Activated T-cell treated with anti-CD3 and anti-CD28 coated beads, Interleukin-2, amount 50 U/mL, for 24 hours (primary cell): ENCODE results near the gene HNRNPA3.
A peak's percentile ranks its signal among the peaks of the same experiment; 100 is the strongest.
"Not testable (repeated sequence)": the region's sequence is repeated elsewhere in the genome, so short reads cannot be mapped to it uniquely, and the experiment has no call there.

ENCODE experiments used
- DNase-seq: peaks from one replicate; pipeline ENCODE4 v3.0.0-alpha.2; 2020
- H3K27ac Mint-ChIP-seq: 2 replicates; pipeline ENCODE4 v1.8.0; 2020; ENCODE audit warnings: mild to moderate bottlenecking, mixed read lengths
- H3K27me3 Mint-ChIP-seq: 2 replicates; pipeline ENCODE4 v1.8.0; 2020; ENCODE audit warnings: mixed read lengths
- H3K36me3 Mint-ChIP-seq: 2 replicates; pipeline ENCODE4 v1.8.0; 2020; ENCODE audit warnings: low read depth, mixed read lengths
- H3K4me1 Mint-ChIP-seq: 2 replicates; pipeline ENCODE4 v1.8.0; 2020; ENCODE audit warnings: low read depth, mixed read lengths
- H3K4me3 Mint-ChIP-seq: 2 replicates; pipeline ENCODE4 v1.8.0; 2020; ENCODE audit warnings: mild to moderate bottlenecking, moderate library complexity, mixed read lengths
- H3K9me3 Mint-ChIP-seq: 2 replicates; pipeline ENCODE4 v1.8.0; 2020; ENCODE audit warnings: mixed read lengths

HNRNPA3 gene

DNA sequence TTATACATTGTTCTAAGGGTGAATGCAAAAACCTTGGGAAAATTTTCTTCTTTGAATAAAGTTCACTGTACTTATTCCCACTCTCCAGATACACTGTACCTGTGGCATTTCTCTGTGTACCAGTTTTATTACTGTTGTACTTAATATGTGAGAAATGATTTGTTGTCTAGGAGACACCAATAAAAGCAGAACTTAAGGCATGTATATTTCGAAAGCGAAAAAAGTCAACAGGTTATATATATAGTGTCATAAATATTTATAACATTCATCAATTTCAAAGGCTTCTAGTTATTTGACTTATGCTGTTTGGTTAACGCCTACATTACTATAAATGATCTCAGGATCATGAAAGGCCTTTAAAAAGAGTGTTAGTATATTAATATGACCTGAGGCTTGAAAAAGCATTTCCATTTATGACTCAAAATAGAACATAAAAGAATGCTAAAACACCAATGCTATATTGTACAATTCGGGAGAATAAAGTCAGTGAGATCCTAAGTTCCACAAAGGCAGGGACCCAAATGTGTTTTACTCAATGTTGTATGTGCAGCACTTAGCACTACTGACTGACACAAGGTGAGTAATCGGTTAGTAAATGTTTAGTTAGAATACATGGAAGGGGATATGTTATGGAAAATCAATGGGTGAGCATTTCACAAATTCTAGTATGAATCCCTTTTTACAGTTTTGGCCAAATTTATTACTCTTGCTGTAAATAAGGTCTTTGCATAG lies 32.2 kb upstream of the HNRNPA3 start:
- no peaks in the 10 kb centered on the region for H3K27me3 Mint-ChIP-seq
- DNase-seq = no peak
- no peaks in the 10 kb centered on the region for H3K4me1 Mint-ChIP-seq
- H3K9me3 Mint-ChIP-seq = no peaks in the 10 kb centered on the region
- no peaks in the 10 kb centered on the region for H3K36me3 Mint-ChIP-seq
- no peak overlapping the region for H3K27ac Mint-ChIP-seq
- no peak overlapping the region for H3K4me3 Mint-ChIP-seq

DNA sequence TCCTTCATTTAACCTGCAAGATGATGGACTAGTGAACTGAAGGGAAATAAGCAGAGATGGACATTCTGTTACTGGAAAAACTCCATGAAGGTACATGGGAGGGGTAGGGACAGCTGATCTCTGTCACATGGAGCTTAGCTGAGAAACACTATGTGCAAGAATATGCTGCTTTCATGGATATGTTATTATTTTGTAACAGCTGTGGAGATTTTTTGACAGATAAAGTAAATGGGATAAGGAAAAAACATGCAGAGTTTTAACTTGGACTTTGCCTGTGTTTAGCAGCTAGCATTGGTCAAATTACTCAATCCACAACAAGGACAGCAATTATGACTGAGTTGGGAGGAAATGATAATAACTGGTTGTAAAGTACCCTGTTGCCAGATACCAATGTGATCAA lies 28.7 kb upstream of the HNRNPA3 start:
- Mint-ChIP-seq H3K9me3 (no peaks in the 10 kb centered on the region), H3K27ac (no peak overlapping the region), H3K36me3 (no peaks in the 10 kb centered on the region), H3K4me3 (no peak overlapping the region), H3K27me3 (no peaks in the 10 kb centered on the region), H3K4me1 (no peaks in the 10 kb centered on the region)
- no peak for DNase-seq

DNA sequence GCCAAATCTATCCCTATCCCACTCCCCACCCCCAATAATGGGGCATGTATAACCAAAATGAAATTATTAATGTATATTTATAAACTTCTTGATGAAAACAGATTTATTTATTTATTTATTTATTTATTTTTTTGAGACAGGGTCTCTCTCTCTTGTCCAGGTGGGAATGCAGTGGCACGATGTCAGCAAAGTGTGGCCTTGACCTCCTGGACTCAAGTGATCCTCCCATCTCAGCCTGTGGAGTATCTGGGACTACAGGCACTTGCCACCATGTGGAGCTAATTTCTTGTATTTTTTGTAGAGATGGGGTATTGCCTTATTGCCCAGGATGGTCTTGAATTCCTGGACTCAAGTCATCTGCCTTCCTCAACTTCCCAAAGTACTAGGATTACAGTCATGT lies 28.0 kb upstream of the HNRNPA3 start:
- DNase-seq = no peak
- Mint-ChIP-seq H3K4me3 (no peak overlapping the region), H3K27me3 (no peaks in the 10 kb centered on the region), H3K9me3 (no peaks in the 10 kb centered on the region), H3K4me1 (no peaks in the 10 kb centered on the region), H3K36me3 (no peaks in the 10 kb centered on the region), H3K27ac (no peak overlapping the region)

DNA sequence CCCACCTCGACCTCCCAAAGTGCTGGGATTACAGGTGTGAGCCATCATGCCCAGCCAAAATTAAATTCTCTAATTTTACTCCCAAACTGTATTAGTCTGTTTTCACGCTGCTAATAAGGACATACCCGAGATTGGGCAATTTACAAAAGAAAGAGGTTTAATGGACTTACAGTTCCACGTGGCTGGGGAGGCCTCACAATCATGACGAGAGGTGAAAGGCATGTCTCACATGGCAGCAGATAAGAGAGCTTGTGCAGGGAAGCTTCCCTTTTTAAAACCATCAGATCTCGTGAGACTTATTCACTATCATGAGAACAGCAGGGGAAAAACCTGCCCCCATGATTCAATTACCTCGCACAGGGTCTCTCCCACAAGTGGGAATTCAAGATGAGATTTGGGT lies 26.6 kb upstream of the HNRNPA3 start:
- H3K4me3 Mint-ChIP-seq, DNase-seq, H3K27me3 Mint-ChIP-seq, H3K27ac Mint-ChIP-seq, H3K36me3 Mint-ChIP-seq, H3K9me3 Mint-ChIP-seq, H3K4me1 Mint-ChIP-seq: not testable (repeated sequence)

DNA sequence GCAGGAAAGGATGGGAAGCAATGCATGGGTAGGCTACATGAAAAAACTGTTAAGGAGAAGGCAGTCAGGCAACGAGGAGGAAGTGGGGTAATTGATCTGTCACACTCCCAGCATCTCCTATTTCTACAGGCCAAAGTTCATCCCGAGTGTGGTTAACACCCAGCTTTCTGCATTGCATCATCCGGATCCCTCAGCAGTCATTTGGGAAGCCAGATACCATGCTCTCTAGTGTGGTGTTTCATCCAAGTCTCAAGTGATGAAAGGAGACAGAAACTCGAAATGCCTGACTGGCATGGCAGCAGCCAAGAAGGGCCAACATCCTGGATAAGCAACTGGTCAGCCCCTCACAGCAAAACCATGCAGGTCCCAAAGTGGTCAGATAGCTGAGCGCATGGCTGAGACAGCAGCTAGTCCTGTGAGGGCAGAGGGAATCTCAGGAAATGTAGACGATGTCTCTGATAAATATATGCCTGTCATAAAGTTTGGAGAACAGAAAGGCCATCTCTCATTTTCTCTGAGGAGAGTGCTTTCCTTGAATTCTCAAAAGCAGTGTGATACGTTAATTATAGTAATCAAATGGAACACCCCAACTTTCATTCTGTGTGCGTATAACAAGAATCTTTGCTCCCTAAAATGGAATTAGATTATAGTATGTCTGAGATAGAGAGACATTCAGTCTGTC lies 24.8 kb upstream of the HNRNPA3 start:
- Mint-ChIP-seq H3K9me3 (no peaks in the 10 kb centered on the region), H3K36me3 (no peaks in the 10 kb centered on the region)
- DNase-seq = no peak

DNA sequence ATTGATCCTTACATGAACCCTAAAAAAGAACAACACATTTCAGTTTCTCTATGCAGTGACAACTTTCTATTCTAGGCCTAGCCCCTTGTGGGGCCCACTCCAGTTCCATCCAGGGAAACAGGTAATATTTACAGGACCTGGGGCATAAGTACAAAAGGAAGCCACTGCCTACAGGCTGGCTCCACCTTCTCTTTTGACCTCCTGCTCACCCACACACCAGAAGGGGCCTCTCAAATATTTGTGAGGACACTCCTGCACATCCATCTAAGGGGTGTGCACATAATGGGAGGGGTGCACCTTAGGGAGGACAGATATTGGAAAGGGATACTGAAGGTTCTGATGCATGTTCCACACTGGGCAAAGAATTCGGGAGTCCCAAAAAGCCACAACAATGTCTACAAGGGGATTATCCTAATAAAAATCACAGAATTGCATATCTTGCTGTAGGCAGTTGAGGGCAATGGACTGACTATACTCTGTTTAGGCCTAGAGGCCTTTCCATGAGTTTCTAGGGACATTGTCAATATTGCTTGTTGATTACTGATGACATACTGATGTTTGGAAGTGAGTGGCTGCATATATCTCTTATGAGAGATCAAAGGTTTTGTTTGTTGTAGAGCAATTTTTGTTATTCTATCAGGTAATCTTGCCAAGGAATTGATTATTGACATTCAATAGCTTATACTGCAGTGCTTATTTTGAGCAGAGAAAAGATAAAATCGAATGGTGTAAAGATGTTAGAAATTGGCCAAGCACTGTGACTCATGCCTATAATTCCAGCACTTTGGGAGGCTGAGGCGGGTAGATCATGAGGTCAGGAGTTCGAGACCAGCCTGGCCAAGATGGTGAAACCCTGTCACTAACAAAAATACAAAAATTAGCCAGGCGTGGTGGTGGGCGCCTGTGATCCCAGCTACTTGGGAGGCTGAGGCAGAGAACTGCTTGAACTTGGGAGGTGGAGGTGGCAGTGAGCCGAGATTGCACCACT lies 23.8 kb upstream of the HNRNPA3 start:
- Mint-ChIP-seq H3K36me3 (no peaks in the 10 kb centered on the region), H3K9me3 (no peaks in the 10 kb centered on the region), H3K4me3 (no peak overlapping the region), H3K4me1 (peaks cover 3% of the 10 kb centered on the region), H3K27me3 (no peaks in the 10 kb centered on the region), H3K27ac (no peak overlapping the region)
- no peak for DNase-seq

More for the DNA sequence above, 24.8 kb upstream of the HNRNPA3 start:
- Mint-ChIP-seq H3K27ac (no peak overlapping the region), H3K4me3 (no peak overlapping the region), H3K4me1 (no peaks in the 10 kb centered on the region), H3K27me3 (no peaks in the 10 kb centered on the region)

DNA sequence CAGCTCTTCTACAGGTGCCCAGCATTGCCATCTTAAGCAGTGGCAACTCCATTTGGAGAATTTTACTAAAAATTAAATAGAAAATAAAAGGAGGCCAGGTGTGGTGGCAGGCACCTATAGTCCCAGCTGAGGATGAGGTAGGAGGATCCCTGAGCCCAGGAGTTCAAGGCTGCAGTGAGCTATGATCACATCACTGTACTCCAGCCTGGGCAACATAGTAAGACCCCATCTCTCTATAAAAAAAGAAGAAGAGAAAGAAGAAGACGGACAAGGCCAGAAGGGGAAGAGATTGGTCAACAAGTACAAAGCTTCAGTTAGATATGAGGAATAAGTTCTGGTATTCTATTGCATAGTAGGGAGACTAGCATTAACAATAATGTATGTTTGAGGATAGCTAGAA lies 21.7 kb upstream of the HNRNPA3 start:
- H3K9me3 Mint-ChIP-seq = no peaks in the 10 kb centered on the region
- no peak overlapping the region for H3K27ac Mint-ChIP-seq
- H3K36me3 Mint-ChIP-seq = no peaks in the 10 kb centered on the region
- H3K4me1 Mint-ChIP-seq = peaks cover 3% of the 10 kb centered on the region
- H3K27me3 Mint-ChIP-seq = no peaks in the 10 kb centered on the region
- H3K4me3 Mint-ChIP-seq = no peak overlapping the region
- no peak for DNase-seq

DNA sequence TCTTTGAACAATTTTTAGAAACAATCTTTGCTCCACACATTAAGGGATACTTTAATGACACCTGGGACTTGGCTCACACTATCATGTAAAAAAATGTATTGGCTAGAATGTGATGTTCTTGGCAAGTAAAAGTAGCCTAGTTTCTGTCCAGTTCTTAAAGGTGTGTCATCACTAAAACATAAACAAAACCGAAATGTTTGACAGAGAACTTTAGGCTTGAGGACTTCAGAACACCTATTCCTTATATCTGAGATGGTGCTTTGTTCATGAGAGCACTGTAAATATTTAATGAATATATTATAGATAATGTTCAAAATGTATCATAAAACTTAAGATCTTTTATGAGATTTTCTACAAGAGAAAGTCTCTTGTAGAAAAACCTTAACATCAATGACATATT lies 19.8 kb upstream of the HNRNPA3 start:
- Mint-ChIP-seq H3K4me3 (no peak overlapping the region), H3K27me3 (no peaks in the 10 kb centered on the region), H3K9me3 (no peaks in the 10 kb centered on the region), H3K36me3 (no peaks in the 10 kb centered on the region), H3K27ac (no peak overlapping the region), H3K4me1 (peaks cover 3% of the 10 kb centered on the region)
- no peak for DNase-seq

DNA sequence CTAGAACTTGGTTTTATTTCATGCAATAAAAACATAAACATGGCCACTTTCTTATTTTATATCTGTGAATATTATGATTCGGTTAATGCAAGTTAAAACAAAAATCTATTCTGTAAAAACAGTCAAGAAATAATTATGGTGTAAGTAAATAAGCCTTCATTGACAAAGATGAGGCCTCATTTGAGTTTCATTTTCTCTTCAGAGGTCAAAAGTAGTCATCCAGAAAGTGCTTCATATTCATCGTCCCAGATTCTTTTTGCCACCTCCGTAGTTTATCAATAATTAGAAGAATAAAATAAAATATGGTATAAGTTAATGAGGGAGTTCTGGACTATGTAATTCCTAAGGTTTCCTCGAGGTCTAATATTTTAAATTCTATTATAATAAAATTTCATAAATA lies 19.4 kb upstream of the HNRNPA3 start:
- Mint-ChIP-seq H3K27me3 (no peaks in the 10 kb centered on the region), H3K36me3 (no peaks in the 10 kb centered on the region), H3K27ac (no peak overlapping the region), H3K4me3 (no peak overlapping the region), H3K4me1 (peaks cover 3% of the 10 kb centered on the region), H3K9me3 (no peaks in the 10 kb centered on the region)
- DNase-seq = no peak

DNA sequence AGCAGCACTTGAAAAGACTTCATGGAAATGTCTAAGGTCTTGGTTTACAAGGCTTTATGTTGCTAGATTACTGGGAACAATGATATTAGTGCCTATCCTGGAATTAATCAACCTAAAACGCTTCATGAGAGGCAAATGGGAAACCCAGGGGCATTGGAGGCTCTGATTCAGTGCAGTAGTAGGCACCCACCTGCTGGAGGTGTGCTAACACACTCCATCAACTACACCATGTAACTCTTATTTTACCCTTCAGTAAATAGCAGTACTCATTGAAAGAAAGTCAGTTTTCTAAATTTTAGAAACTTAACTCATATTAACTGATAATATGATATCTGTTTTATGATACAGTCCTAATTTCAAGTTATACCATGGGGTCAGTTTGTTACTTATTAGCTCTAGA lies 17.4 kb upstream of the HNRNPA3 start:
- Mint-ChIP-seq H3K27ac (no peak overlapping the region), H3K36me3 (no peaks in the 10 kb centered on the region), H3K27me3 (no peaks in the 10 kb centered on the region), H3K4me3 (no peak overlapping the region), H3K9me3 (no peaks in the 10 kb centered on the region), H3K4me1 (peaks cover 3% of the 10 kb centered on the region)
- no peak for DNase-seq

DNA sequence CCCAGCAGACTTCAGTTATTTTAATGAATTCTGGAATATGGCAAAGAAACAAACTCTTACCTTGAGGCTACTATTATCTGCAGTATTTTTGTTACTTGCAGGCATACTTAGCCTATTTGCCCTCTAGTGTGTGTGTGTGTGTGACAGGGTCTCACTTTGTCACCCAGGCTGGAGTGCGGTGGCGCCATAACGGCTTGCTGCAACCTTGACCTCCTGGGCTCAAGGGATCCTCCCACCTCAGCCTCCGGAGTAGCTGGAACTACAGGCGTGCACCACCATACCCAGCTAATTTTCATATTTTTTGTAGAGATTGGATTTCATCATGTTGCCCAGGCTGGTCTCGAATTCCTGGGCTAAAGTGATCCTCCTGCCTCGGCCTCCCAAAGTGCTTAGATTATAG lies 12.2 kb upstream of the HNRNPA3 start:
- H3K9me3 Mint-ChIP-seq, DNase-seq, H3K4me1 Mint-ChIP-seq, H3K27ac Mint-ChIP-seq, H3K4me3 Mint-ChIP-seq, H3K27me3 Mint-ChIP-seq, H3K36me3 Mint-ChIP-seq: not testable (repeated sequence)

DNA sequence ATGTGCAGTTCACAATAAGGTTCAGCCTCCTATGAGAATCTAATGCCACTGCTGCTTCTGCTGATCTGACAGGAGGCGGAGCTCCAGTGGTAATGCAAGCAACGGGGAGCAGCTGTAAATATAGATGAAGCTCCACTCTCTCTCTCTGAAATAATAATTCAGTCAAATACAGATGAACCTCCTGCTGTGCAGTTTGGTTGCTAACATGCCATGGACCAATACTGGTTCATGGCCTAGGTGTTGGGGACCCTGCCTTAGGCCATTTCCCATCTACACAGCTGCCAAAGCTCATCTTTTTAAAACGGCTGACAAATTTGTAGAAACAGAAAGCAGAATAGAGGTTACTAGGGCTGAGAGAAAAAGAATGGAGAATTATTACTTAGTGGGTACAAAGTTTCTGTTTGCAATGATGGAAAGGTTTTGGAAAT lies 10.7 kb upstream of the HNRNPA3 start:
- Mint-ChIP-seq H3K27me3 (no peaks in the 10 kb centered on the region), H3K4me1 (peaks cover 6% of the 10 kb centered on the region), H3K4me3 (no peak overlapping the region), H3K9me3 (no peaks in the 10 kb centered on the region), H3K36me3 (no peaks in the 10 kb centered on the region), H3K27ac (no peak overlapping the region)
- DNase-seq = no peak

DNA sequence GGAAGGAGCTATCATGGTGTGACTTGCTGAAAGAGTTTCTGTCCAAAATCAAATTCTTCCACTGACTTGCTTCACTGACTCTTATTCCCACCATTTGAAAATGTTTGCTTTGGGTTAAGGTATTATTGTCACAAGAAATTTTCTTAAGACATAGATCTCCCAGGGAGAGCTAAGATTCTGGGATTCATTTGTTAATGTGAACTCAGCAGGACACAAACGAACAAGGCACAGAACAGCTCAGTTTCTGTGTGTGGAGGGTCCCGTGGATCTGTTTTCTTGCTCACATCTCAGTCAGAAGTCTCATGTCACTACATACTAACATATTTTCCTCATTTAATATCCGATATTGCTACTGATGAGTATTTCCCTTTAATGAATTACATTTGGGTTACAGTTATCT lies 8.2 kb upstream of the HNRNPA3 start:
- Mint-ChIP-seq H3K27ac (no peak overlapping the region), H3K27me3 (no peaks in the 10 kb centered on the region), H3K36me3 (no peaks in the 10 kb centered on the region), H3K4me3 (no peak overlapping the region), H3K4me1 (peaks cover 18% of the 10 kb centered on the region), H3K9me3 (no peaks in the 10 kb centered on the region)
- DNase-seq = no peak

DNA sequence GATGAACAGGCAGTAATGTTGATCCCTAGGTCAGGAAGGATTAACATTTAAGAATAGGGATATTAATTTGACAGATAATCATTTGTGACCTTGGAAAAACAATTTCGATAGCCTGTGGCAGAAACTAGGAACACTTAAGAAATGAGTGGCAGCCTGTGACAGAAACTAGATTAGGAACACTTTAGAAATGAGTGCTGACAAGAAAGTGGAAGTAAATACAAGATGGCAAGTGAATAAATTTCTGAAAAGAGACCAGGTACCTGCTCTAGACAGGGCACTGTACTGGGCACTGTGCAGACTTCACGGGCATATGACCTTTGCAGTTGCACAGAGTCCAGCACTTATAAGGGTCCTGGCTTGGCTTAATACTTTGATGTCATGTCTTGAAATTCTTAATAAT lies 5.5 kb upstream of the HNRNPA3 start:
- no peak overlapping the region for H3K4me3 Mint-ChIP-seq
- peaks cover 28% of the 10 kb centered on the region for H3K4me1 Mint-ChIP-seq
- DNase-seq = no peak
- peak overlapping the region; percentile 59 for H3K27ac Mint-ChIP-seq
- no peaks in the 10 kb centered on the region for H3K27me3 Mint-ChIP-seq
- peaks cover 16% of the 10 kb centered on the region for H3K36me3 Mint-ChIP-seq
- H3K9me3 Mint-ChIP-seq = no peaks in the 10 kb centered on the region

DNA sequence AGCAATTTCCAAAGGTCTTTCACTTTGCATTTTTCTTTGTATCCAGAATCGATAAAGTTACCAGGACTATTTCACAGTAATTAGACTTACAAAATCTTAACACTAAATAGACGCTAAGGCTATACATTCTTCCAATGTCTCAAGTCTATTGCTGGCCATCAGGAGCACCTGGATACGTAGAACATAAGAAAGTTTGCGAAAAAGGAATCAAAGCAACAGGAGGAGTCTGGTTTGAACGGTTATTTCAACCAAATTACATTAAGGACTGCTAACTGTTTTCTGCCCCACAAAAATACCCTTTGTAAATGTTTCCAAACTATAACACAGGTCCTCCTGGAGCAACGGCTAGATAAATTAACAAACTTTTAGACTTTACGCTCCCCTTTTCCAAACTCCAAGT lies 1.4 kb upstream of the HNRNPA3 start:
- Mint-ChIP-seq H3K36me3 (peaks cover 50% of the 10 kb centered on the region), H3K4me3 (peak overlapping the region; percentile 97), H3K4me1 (peaks cover 41% of the 10 kb centered on the region), H3K27me3 (no peaks in the 10 kb centered on the region), H3K9me3 (no peaks in the 10 kb centered on the region), H3K27ac (peak overlapping the region; percentile 100)
- DNase-seq = no peak
